Muscle of arm (tissue), 14 donors: ENCODE results near the gene MYL6. TPM values are rescaled to one million over a fixed set of nuclear protein-coding genes. Genes with fewer than 3 reads are reported as not detected.
A peak's percentile ranks its signal among the peaks of the same experiment; 100 is the strongest.

Experiments used
- DNase-seq: peaks from one replicate; pipeline ENCODE4 v3.0.0-alpha.2; 2013
- long read RNA-seq, 11 donors: transcript quantifications; one replicate each; lab custom pipeline, GENCODE V29; 2026
- polyA plus RNA-seq, 12 donors: library from polyadenylated mRNA; unstranded; fragments of 120-200 nt; gene quantifications; one replicate each; pipeline ENCODE4 v1.2.1, GENCODE V29; 2013; ENCODE audit not compliant: insufficient read length in 12 of 12

The MYL6 gene
- 1,000 to 10,000 TPM in 11 of 12 donors, not detected in 1; 1,137 to 1,762 (median 1,374) TPM for polyA plus RNA-seq
- long read RNA-seq, donor 1, transcript MYL6-212 (4 exons, 582 nt), result minor isoform, 48 of 2,114 reads
- long read RNA-seq, donor 1, transcript MYL6-218 (7 exons, 901 nt), result minor isoform, 442 of 2,114 reads
- long read RNA-seq, donor 1, transcript MYL6-207 (6 exons, 655 nt), result major isoform, 667 of 2,114 reads
- long read RNA-seq, donor 1, transcript MYL6-219 (5 exons, 1,438 nt), result minor isoform, 29 of 2,114 reads
- long read RNA-seq, donor 1, partial matches to known transcripts, result 780 of 2,114 reads
- long read RNA-seq, donor 1, other reads (novel, unspliced or antisense), result 126 of 2,114 reads
- long read RNA-seq, donor 2, transcript MYL6-212 (4 exons, 582 nt), result minor isoform, 18 of 992 reads
- long read RNA-seq, donor 2, transcript MYL6-219 (5 exons, 1,438 nt), result minor isoform, 12 of 992 reads
- long read RNA-seq, donor 2, transcript MYL6-218 (7 exons, 901 nt), result major isoform, 187 of 992 reads
- long read RNA-seq, donor 2, transcript MYL6-207 (6 exons, 655 nt), result minor isoform, 152 of 992 reads
- long read RNA-seq, donor 2, partial matches to known transcripts, result 320 of 992 reads
- long read RNA-seq, donor 2, other reads (novel, unspliced or antisense), result 295 of 992 reads
- long read RNA-seq, donor 3, transcript MYL6-212 (4 exons, 582 nt), result minor isoform, 5 of 465 reads
- long read RNA-seq, donor 3, transcript MYL6-207 (6 exons, 655 nt), result minor isoform, 66 of 465 reads
- long read RNA-seq, donor 3, transcript MYL6-218 (7 exons, 901 nt), result major isoform, 77 of 465 reads
- long read RNA-seq, donor 3, partial matches to known transcripts, result 191 of 465 reads
- long read RNA-seq, donor 3, other reads (novel, unspliced or antisense), result 119 of 465 reads
- long read RNA-seq, donor 4, transcript MYL6-218 (7 exons, 901 nt), result major isoform, 71 of 335 reads
- long read RNA-seq, donor 4, transcript MYL6-212 (4 exons, 582 nt), result minor isoform, 5 of 335 reads
- long read RNA-seq, donor 4, transcript MYL6-207 (6 exons, 655 nt), result minor isoform, 55 of 335 reads
- long read RNA-seq, donor 4, partial matches to known transcripts, result 126 of 335 reads
- long read RNA-seq, donor 4, other reads (novel, unspliced or antisense), result 72 of 335 reads
- long read RNA-seq, donor 5, result 0 reads
- long read RNA-seq, donor 6, transcript MYL6-212 (4 exons, 582 nt), result minor isoform, 5 of 331 reads
- long read RNA-seq, donor 6, transcript MYL6-207 (6 exons, 655 nt), result minor isoform, 90 of 331 reads
- long read RNA-seq, donor 6, transcript MYL6-219 (5 exons, 1,438 nt), result minor isoform, 8 of 331 reads
- long read RNA-seq, donor 6, transcript MYL6-218 (7 exons, 901 nt), result major isoform, 123 of 331 reads
- long read RNA-seq, donor 6, partial matches to known transcripts, result 18 of 331 reads
- long read RNA-seq, donor 6, other reads (novel, unspliced or antisense), result 81 of 331 reads
- long read RNA-seq, donor 7, transcript MYL6-218 (7 exons, 901 nt), result major isoform, 124 of 472 reads
- long read RNA-seq, donor 7, transcript MYL6-207 (6 exons, 655 nt), result minor isoform, 87 of 472 reads
- long read RNA-seq, donor 7, transcript MYL6-212 (4 exons, 582 nt), result minor isoform, 13 of 472 reads
- long read RNA-seq, donor 7, partial matches to known transcripts, result 155 of 472 reads
- long read RNA-seq, donor 7, other reads (novel, unspliced or antisense), result 83 of 472 reads
- long read RNA-seq, donor 8, transcript MYL6-219 (5 exons, 1,438 nt), result minor isoform, 13 of 1,457 reads
- long read RNA-seq, donor 8, transcript MYL6-218 (7 exons, 901 nt), result major isoform, 167 of 1,457 reads
- long read RNA-seq, donor 8, transcript MYL6-212 (4 exons, 582 nt), result minor isoform, 7 of 1,457 reads
- long read RNA-seq, donor 8, transcript MYL6-207 (6 exons, 655 nt), result minor isoform, 146 of 1,457 reads
- long read RNA-seq, donor 8, partial matches to known transcripts, result 841 of 1,457 reads
- long read RNA-seq, donor 8, other reads (novel, unspliced or antisense), result 274 of 1,457 reads
- long read RNA-seq, donor 9, transcript MYL6-218 (7 exons, 901 nt), result major isoform, 219 of 784 reads
- long read RNA-seq, donor 9, transcript MYL6-207 (6 exons, 655 nt), result minor isoform, 100 of 784 reads
- long read RNA-seq, donor 9, transcript MYL6-219 (5 exons, 1,438 nt), result minor isoform, 8 of 784 reads
- long read RNA-seq, donor 9, transcript MYL6-212 (4 exons, 582 nt), result minor isoform, 20 of 784 reads
- long read RNA-seq, donor 9, partial matches to known transcripts, result 296 of 784 reads
- long read RNA-seq, donor 9, other reads (novel, unspliced or antisense), result 137 of 784 reads
- long read RNA-seq, donor 10, transcript MYL6-212 (4 exons, 582 nt), result minor isoform, 12 of 723 reads
- long read RNA-seq, donor 10, transcript MYL6-219 (5 exons, 1,438 nt), result minor isoform, 12 of 723 reads
- long read RNA-seq, donor 10, transcript MYL6-207 (6 exons, 655 nt), result minor isoform, 90 of 723 reads
- long read RNA-seq, donor 10, transcript MYL6-218 (7 exons, 901 nt), result major isoform, 153 of 723 reads
- long read RNA-seq, donor 10, partial matches to known transcripts, result 206 of 723 reads
- long read RNA-seq, donor 10, other reads (novel, unspliced or antisense), result 242 of 723 reads
- long read RNA-seq, donor 11, transcript MYL6-218 (7 exons, 901 nt), result major isoform, 204 of 1,032 reads
- long read RNA-seq, donor 11, transcript MYL6-212 (4 exons, 582 nt), result minor isoform, 28 of 1,032 reads
- long read RNA-seq, donor 11, transcript MYL6-219 (5 exons, 1,438 nt), result minor isoform, 6 of 1,032 reads
- long read RNA-seq, donor 11, transcript MYL6-207 (6 exons, 655 nt), result minor isoform, 192 of 1,032 reads
- long read RNA-seq, donor 11, partial matches to known transcripts, result 347 of 1,032 reads
- long read RNA-seq, donor 11, other reads (novel, unspliced or antisense), result 249 of 1,032 reads

DNA sequence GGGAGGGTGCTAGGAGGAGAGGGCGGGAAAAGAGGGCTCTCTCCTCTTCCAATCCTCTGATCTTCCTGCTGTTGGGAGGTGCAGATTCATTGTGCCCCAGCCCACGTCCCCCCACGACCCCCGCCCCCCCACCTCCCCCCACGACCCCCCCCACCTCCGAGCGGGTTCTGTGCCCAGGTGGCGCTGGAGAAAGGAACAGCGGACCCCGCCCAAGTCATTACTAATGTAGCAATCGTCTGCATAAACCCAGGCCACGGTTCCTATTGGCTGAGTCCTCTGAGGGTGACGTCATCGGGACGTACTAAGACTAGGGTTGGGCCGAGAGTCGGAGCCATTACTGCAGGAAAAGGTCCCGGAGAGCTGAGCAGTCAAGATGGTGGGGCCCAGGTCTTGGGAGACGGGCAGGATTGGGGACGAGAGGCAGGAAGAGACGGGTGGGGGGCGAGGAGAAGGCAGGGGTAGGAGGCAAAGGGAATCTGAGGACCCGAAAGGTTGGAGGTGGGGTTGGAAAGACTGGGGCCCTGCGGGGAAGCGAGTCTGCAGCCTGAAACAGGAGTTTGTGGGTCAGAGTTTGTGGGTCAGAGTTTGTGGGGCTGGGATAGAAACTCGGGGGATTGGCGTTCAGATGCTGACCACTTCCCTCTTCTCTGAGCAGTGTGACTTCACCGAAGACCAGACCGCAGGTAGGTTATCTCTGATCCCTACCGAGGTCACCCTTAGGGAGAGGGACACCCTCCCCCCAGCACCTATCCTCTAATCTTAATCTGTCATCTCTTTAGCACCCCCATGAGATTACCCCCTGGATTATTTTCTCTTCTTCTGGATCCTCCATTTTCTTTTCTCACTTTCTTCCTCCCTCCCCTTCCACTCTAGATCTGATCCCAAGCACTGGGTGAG lies at the start of gene MYL6:
Gene MYL6 (plus strand): TSS at position 331 of the 897 bp plus-strand sequence. CDS start 43 bp downstream, at position 374.
- peak; percentile 98 for DNase-seq

DNA sequence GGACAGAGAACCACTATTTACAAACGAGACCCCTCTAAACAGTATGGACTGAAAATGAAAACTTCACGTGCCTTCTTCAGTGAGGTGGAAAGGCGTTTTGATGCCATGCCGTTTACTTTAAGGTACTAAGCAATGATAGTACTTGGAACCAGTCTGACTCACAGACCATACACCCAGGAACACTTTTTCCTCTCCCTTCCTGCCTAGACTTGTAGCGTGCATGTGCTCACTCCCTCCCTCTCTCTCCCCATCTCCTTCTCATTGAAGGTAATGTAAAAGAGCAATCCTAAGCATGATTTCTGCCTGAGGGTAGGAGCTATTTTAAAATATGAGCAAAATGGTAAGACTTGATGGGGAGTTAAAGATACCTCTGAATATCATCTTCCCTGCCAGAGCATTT lies 47.6 kb upstream of the MYL6 start:
- no peak for DNase-seq

GRCh38 chr12:56114084-56114483 lies 44.1 kb upstream of the MYL6 start:
- DNase-seq, result no peak

DNA sequence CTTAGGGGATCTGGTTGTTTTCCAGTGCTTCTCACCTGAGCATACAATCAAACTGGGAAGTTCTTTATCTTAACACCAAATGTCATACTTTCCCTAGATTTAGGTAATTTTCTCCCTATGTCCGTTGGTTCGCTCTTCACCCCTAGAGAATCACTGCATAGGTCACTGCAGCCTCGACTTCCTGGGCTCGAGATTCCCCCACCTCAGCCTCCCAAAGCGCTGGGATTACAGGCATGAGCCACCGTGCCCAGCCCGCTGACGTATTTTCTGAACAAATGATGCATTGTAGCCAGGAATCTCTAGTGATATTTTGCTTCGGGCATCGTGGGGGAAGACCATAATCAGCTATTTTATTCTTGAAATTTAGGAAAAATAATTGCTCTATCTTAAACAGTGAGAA lies 42.8 kb upstream of the MYL6 start:
- peak; percentile 17 for DNase-seq

- peak; percentile 98 for DNase-seq
These were observed 41.7 kb upstream of the MYL6 start, which contains the start of gene RPL41 for GRCh38 chr12:56116267-56117081. RPL41 (plus strand) TSS chr12:56116633.

GRCh38 chr12:56117082-56117706 lies 41.0 kb upstream of the MYL6 start:
- peak; percentile 26 for DNase-seq

- DNase-seq, result peak; percentile 99
These were observed 40.1 kb upstream of the MYL6 start, which contains the start of gene ZC3H10 for GRCh38 chr12:56117778-56118687. ZC3H10 (plus strand) TSS chr12:56118266; CDS start chr12:56120563, 2,297 bp downstream.

DNA sequence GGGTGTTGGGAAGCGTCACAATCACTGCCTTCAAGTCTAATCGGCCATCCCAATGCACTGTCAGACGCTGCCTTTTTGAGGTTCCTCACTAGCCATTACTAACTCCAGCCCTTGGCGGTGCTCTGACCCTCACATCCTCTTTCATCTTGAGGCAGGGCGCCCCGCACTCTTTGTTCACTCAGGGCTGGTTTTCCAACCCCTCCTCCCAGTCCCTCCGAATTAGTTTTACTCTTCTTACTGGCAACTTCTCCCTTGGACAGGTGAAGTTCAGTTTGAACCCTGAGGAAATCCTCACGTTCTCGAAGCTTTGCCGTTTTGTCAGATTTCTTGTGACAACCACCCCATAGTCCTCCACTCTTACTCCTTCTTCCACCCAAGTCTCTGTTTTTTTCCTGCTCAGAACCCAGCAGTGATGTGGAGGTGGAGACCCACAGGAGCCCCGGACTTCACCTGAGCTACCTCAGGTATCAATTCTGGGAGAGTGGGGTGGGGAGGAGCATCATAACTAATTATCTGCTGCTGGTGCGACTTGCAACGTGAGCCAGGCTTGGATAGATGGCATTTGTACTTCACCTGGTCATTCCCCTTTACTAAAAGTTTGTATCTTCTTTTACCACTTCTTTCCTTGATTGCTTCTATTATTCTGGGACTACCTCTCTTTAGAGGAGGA lies 39.3 kb upstream of the MYL6 start:
- DNase-seq, result no peak

- DNase-seq, result peak; percentile 82
These were observed 38.8 kb upstream of the MYL6 start for GRCh38 chr12:56119361-56119796.

DNA sequence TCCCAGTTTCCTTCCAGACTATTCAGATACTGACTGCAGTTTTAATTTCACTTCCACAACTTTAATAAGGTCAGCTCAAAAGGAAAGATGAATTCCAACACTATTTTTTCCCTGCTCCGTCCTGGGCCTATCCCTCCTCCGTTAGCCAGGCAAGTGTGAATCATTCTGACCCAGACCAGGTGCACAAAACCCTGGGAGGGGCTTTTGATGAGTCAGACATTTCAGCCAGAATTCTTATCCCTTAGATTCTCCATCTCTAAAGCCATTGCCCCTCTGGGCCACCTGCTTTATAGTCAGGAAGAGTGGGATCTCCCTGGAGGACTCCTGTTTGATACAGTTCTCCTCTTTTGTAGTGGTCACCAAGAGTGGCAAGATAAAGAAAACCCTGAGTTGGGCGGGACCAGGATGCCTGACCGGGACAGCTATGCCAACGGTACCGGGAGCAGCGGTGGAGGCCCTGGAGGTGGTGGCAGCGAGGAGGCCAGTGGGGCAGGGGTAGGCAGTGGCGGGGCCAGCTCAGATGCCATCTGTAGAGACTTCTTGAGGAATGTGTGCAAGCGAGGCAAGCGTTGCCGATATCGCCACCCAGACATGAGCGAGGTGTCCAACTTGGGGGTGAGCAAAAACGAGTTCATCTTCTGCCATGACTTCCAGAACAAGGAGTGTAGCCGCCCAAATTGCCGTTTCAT lies 37.9 kb upstream of the MYL6 start:
- DNase-seq, result no peak

DNA sequence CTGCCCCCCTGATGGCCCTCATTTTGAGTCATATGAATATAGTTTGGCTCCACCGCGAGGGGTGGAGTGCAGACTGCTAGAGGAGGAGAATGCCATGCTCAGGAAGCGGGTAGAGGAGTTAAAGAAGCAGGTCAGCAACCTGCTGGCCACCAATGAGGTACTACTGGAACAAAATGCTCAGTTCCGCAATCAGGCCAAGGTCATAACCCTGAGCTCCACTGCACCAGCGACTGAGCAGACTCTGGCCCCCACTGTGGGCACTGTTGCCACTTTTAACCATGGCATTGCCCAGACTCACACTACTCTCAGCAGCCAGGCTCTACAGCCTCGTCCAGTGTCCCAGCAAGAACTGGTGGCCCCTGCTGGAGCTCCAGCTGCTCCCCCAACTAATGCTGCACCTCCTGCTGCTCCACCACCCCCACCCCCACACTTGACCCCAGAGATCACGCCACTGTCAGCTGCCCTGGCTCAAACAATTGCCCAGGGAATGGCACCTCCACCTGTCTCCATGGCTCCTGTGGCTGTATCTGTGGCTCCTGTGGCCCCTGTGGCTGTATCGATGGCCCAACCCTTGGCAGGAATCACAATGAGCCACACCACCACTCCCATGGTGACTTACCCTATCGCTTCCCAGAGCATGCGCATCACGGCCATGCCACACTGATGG lies 36.8 kb upstream of the MYL6 start:
- DNase-seq, result no peak

DNA sequence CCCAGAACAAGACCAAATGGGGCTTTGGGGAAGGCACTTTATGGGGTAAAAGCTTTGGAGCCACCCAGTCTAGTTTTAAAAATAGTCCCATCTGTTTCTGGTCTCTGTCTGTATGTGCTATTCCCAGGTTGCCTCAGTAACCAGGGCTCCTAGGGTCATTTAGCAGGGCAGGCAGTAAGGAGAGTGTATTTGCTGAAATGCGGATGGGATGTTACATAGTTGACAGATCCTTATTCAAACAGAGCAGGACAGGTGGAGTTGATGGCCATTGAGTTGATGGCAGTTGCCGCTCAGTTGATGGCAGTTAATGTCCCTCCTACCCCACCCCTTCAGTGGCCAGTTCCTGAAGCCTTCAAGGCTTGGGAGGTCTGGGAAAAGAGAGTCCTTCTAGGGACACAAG lies 35.5 kb upstream of the MYL6 start:
- no peak for DNase-seq

DNA sequence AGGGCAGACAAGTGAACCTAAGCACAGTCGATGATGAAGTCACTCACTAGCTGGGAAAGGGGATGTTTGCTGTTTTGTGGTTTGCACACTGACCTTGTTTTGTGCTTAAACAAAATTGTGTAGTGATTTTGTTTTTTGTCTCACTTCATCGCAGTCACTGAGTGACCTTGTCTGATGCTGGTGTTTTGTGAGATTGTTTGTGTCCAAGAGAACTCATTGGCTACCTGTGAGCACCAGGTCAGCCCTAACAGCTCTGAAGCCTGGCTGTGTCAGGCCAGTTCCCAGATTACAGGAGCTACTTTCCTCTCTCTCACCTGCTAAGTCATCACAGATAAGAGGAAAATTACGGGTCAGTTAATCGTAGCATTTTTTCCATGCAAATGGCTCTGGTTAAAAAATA lies 34.0 kb upstream of the MYL6 start:
- DNase-seq, result no peak
